GM18502 (cell line): ENCODE data around the gene CLSTN2.

Experiments used
- ATAC-seq: cut with Tn5 transposase; IDR thresholded peaks from one replicate; pipeline ENCODE4 v1.9.1; 2021; ENCODE audit warnings: mild to moderate bottlenecking; ENCODE audit not compliant: unreplicated experiment, poor library complexity

Gene CLSTN2

GRCh38 chr3:140207541-140207940, 272.6 kb downstream of the CLSTN2 start:
- ATAC-seq, result no peak

GRCh38 chr3:140216249-140216648, 281.3 kb downstream of the CLSTN2 start:
- peak; percentile 62 for ATAC-seq

- ATAC-seq, result no peak
Observed at GRCh38 chr3:140219291-140219690, 284.3 kb downstream of the CLSTN2 start.

GRCh38 chr3:140219923-140220452, 285.0 kb downstream of the CLSTN2 start:
- ATAC-seq, result no peak

- no peak for ATAC-seq
Observed at GRCh38 chr3:140223197-140223596, 288.2 kb downstream of the CLSTN2 start.

- no peak for ATAC-seq
Observed at GRCh38 chr3:140223631-140224030, 288.6 kb downstream of the CLSTN2 start.

GRCh38 chr3:140224307-140224706, 289.3 kb downstream of the CLSTN2 start:
- no peak for ATAC-seq

GRCh38 chr3:140225996-140226395, 291.0 kb downstream of the CLSTN2 start:
- no peak for ATAC-seq

GRCh38 chr3:140233702-140234101, 298.7 kb downstream of the CLSTN2 start:
- ATAC-seq, result no peak

GRCh38 chr3:140234256-140234655, 299.3 kb downstream of the CLSTN2 start:
- ATAC-seq, result no peak

GRCh38 chr3:140236836-140237501, 302.0 kb downstream of the CLSTN2 start:
- no peak for ATAC-seq

GRCh38 chr3:140238646-140239314, 303.8 kb downstream of the CLSTN2 start:
- no peak for ATAC-seq

- no peak for ATAC-seq
Observed at GRCh38 chr3:140242818-140243276, 307.9 kb downstream of the CLSTN2 start.

- ATAC-seq, result no peak
Observed at GRCh38 chr3:140243575-140243974, 308.6 kb downstream of the CLSTN2 start.

- no peak for ATAC-seq
Observed at GRCh38 chr3:140244893-140245292, 309.9 kb downstream of the CLSTN2 start.

- ATAC-seq, result no peak
Observed at GRCh38 chr3:140246578-140246977, 311.6 kb downstream of the CLSTN2 start.

GRCh38 chr3:140247775-140248174, 312.8 kb downstream of the CLSTN2 start:
- no peak for ATAC-seq

GRCh38 chr3:140249188-140249587, 314.2 kb downstream of the CLSTN2 start:
- ATAC-seq, result no peak

GRCh38 chr3:140250010-140250855, 315.2 kb downstream of the CLSTN2 start:
- ATAC-seq, result no peak

GRCh38 chr3:140250945-140251344, 316.0 kb downstream of the CLSTN2 start:
- no peak for ATAC-seq

- ATAC-seq, result no peak
Observed at GRCh38 chr3:140251678-140252077, 316.7 kb downstream of the CLSTN2 start.
